HepG2 (cell line): ENCODE data around the gene ATP10D.

Source experiments
- CTCF ChIP-seq: sonication (generic); formaldehyde crosslinking; IDR thresholded peaks from 2 replicates; pipeline ENCODE4 v1.5.0; 2020; ENCODE audit warnings: mild to moderate bottlenecking, missing genetic modification reagents, moderate library complexity
- FOXK1 ChIP-seq: sonication (generic); formaldehyde crosslinking; IDR thresholded peaks from 2 replicates; pipeline ENCODE4 v1.4.0; 2020; ENCODE audit warnings: low read depth, missing genetic modification reagents, borderline replicate concordance
- MAX ChIP-seq: IDR thresholded peaks from 2 replicates; pipeline ENCODE4 v1.6.1; 2012; ENCODE audit warnings: inconsistent platforms
- MYNN ChIP-seq: sonication (generic); formaldehyde crosslinking; IDR thresholded peaks from 2 replicates; pipeline ENCODE4 v1.4.0; 2020; ENCODE audit warnings: mild to moderate bottlenecking, low read depth, missing genetic modification reagents
- NBN ChIP-seq: fragments of 450-650 bp; conservative IDR thresholded peaks from 2 replicates; pipeline ENCODE4 v1.6.1; 2017
- NFIC ChIP-seq: IDR thresholded peaks from 2 replicates; pipeline ENCODE4 v1.6.1; 2012; ENCODE audit warnings: mild to moderate bottlenecking, low read length, inconsistent platforms
- POLR2A ChIP-seq, 2 experiments: IDR thresholded peaks; 2 replicates each; pipeline ENCODE4 v1.6.1; 2011; ENCODE audit warnings: low read depth in 2 of 2, low read length in 2 of 2, mild to moderate bottlenecking in 1 of 2, moderate library complexity in 1 of 2; ENCODE audit not compliant: insufficient read depth in 1 of 2
- RCOR2 ChIP-seq: IDR thresholded peaks from 2 replicates; pipeline ENCODE4 v1.6.1; 2016; ENCODE audit warnings: missing biosample characterization, missing genetic modification reagents
- RERE ChIP-seq: IDR thresholded peaks from 2 replicates; pipeline ENCODE4 v1.6.1; 2016; ENCODE audit warnings: low read depth, missing genetic modification reagents, missing compliant biosample characterization
- TAF1 ChIP-seq: sonication (generic); formaldehyde crosslinking; IDR thresholded peaks from 2 replicates; pipeline ENCODE4 v1.4.0; 2020; ENCODE audit warnings: missing genetic modification reagents
- TCF12 ChIP-seq, 2 experiments: fragments of 450-650 bp in 1 of 2; sonication (generic) in 1 of 2; formaldehyde crosslinking in 1 of 2; IDR thresholded peaks; 2 replicates each; pipeline versions ENCODE4 v1.6.1 to v1.8.0; 2017 to 2022; ENCODE audit warnings: antibody characterized with exemption in 1 of 2, mild to moderate bottlenecking in 1 of 2, missing genetic modification reagents in 1 of 2, moderate library complexity in 1 of 2
- YY1 ChIP-seq: IDR thresholded peaks from 2 replicates; pipeline ENCODE4 v1.6.1; 2011; ENCODE audit warnings: low read length, low read depth, moderate library complexity, mild to moderate bottlenecking; ENCODE audit not compliant: insufficient read depth, insufficient replicate concordance
- ZNF512 ChIP-seq: sonication (generic); formaldehyde crosslinking; IDR thresholded peaks from 2 replicates; pipeline ENCODE4 v1.4.0; 2020; ENCODE audit warnings: mild to moderate bottlenecking, missing genetic modification reagents
- ZNF589 ChIP-seq: sonication (generic); formaldehyde crosslinking; conservative IDR thresholded peaks from 2 replicates; pipeline ENCODE4 v1.8.0; 2022; ENCODE audit warnings: mild to moderate bottlenecking, moderate library complexity, missing genetic modification reagents

- no peak for TF ChIP-seq RCOR2 (CRISPR knock-in tag)
- no peak for TF ChIP-seq MAX
- TF ChIP-seq RERE (CRISPR knock-in tag) = no peak
- TF ChIP-seq POLR2A (IDR thresholded peaks at IDR 0.05; ENCODE audit: insufficient read depth in 1 of 2, low read depth in 2 of 2, low read length in 2 of 2) = no peak
- no peak for TF ChIP-seq MYNN (CRISPR knock-in tag)
- no peak for TF ChIP-seq TAF1 (CRISPR knock-in tag)
- no peak for TF ChIP-seq YY1
- TF ChIP-seq ZNF512 = no peak
- no peak for TF ChIP-seq ZNF589
- TF ChIP-seq CTCF = no peak
- no peak for TF ChIP-seq FOXK1 (CRISPR knock-in tag)
- TF ChIP-seq NBN = no peak
- no peak for TF ChIP-seq NFIC
- TF ChIP-seq TCF12 (IDR thresholded peaks at IDR 0.05) = no peak
- no peak for TF ChIP-seq TCF12 (CRISPR knock-in tag; IDR thresholded peaks at IDR 0.05)
Measured at GRCh38 chr4:47519239-47519883, 34.3 kb downstream of the ATP10D start.
